Activated CD4-positive, alpha-beta T cell treated with anti-CD3 and anti-CD28 coated beads, Interleukin-2, amount 50 U/mL, for 24 hours (primary cell): Measurements from ENCODE around the gene OCA2.

ENCODE experiments used
- DNase-seq, 2 donors: peaks; one replicate each; pipeline ENCODE4 v3.0.0-alpha.2; 2020; ENCODE audit warnings: low read depth in 1 of 2, low spot score in 1 of 2

OCA2 gene

DNA sequence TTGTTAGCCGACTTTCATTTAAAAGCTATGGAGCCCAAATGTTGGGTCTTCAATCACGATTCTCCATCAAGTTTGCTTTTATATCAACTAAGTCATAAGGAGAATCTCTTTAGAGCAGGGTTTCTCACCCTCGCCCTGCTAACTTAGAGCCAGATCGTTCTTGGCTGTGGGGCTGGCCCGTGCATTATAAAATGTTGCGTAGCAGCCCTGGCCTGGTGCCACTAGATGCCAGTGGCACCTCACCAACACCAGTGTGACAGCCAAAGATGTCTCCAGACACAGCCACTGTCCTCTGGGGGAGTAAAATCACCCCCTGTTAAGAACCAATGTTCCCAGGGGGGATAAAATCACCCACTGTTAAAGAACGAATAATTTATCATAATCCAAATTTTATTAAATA is 226.1 kb downstream of the OCA2 start:
- no peak for DNase-seq

DNA sequence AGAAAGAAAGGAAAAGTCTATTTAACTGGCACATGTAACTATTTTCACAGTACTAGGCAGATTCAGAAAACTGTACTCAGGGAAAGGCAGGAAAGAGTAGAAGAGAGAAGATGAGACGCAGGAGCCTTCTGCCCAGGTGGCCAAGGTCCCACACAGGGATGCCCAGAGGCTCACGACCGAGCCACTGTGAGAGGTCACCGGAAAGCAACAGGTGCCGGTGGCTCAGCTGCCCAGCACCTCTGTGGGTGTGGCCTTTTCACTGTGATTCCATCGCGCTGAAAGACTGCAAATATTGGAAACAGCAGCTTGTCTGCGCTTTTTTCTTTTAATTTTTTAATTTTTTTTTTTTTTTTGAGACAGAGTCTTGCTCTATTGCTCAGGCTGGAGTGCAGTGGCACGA is 226.8 kb downstream of the OCA2 start:
- no peak for DNase-seq

DNA sequence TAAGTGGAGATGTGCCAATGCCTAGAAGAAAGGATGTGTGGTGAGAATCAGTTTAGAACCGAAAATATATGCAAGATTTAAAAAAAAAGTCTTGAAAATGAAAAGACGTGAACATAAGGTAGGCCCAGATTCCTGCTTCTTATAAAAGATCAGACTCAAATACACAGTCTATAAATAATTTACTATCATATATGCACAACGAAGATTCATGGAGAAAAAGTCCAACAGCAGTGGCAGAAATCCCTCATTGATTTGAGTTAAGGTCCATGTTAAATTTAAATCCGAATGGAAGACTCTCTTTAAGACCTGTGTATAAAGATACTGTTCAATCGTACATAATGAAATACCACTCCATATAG is 227.2 kb downstream of the OCA2 start:
- no peak for DNase-seq

DNA sequence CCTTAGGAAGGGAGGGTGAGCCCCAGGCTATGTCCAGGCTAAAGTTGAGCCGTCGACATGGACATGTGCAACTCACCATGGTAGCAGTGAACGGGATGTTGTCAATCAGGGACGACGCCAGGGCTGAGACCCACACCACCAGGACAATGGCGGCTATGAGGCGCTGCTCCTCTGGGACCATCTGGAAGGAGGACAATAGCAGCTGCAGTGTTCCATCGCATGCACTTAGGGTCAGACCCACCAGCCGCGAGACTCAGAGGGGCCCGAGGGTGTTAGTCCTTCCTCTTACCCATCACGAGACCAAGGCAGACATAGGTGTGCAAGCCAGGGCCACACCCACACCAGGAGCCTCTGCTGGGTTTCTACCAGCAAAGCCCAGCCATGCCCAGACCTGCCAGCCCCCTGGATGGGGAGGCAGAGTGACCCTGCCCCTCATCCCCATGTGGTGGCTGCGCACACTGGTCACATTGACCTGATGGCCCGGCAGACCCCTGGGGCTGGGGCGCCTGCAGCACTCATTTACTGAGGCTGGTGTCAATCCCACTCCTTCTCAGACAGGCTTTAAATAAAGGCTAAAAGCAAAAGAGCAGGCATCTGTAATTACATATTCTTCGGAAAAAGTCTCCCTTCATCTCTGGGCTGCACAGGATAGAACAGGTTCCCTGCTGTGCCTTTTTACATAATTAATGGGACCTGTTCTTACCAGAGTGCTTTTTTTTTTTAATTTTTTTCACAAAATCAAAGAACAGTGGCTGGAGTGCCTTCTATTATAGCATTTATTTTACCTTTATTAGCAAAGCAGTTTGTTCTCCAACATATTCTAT is 227.8 kb downstream of the OCA2 start:
- DNase-seq = no peak

DNA sequence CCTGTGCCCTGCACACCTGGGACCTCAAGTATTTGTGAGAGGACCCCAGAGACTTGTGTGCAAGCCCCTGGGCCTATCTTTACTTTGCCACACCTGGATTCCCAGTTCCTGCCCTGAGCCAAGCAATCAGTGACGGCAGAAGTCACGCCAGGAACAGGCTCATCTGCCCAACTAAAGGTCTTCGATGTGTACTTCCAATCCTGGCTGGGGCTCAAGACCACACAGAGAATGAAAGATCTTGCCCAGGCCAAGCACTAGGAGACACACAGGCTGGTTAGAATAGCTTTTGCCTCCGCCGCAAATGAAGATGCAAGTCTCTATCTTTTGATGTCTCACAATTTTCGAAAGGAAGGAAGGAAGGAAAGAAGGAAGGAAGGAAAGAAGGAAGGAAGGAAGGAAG is 228.8 kb downstream of the OCA2 start:
- DNase-seq = no peak

DNA sequence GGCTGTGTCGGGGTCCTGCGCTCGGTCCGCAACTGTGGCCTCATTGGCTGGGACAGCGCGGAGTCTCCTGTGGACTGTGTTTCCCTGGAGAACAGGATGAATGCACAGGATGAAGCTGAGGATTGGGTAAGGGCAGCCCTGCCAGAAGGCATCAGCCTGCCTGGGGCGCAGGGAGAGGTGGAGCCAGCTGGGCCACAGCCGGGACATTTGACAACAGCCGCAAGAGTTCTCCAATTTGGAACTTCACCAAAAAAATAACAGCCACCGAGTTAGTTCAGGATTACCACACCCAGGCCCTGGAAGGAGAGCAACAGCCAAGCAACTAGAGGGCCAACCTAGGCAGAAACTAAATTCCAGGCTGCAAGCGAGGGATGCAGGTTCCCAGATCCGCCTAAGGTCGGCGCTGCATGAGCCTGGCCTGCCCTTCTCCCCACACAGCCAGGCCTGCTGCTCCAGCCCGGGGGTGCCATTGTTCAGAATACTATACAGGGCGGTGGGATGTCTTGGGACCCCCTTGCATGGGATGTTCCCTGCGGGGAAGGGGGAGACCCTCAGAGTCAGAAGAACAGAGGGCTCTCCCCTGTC is 229.3 kb downstream of the OCA2 start:
- DNase-seq = no peak

DNA sequence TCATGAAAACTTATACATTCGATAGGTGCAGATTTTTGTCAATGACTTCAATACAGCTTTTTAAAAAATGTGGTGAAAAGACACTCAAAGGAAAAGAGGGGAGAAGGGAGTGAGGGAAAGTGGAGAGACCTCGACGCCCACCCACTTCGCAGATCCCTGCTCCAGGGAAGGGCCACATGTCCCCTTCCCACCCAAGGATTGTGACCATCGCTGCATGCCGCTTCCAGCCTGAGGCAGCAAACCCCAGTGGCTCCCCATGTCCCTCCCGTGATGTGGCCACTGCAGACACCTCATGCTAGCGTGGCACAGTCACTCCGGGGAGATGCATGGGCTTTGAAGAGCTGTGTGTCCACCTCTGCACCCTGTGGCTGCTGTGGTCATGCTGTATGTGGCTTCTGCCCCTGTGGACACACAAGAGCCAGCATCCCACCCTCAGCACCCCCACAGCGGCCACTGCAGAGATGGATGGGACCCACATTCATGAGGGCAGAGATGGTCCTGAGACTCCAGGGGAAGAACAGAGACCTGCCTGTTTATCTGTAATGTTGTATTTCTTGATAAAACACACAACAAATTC is 230.2 kb downstream of the OCA2 start:
- no peak for DNase-seq

DNA sequence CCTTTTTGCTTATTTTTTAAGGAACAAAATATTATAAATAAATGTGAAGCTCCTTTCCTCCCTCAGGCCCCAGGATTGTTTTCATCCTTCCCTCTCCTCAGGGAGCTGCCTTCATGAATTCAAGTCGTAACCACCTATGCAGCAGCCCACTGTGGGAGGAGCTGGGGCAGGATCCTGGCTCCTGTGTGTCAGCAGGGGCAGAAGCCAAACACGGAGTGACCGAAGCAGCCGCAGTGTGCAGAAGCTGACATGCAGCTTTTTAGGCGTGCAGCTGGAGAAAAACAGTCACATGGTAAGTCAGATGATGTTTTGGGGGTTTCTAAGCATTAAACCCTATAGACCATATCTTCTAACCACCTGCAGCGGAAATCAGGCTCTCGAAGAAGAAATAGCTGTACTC is 231.3 kb downstream of the OCA2 start:
- no peak for DNase-seq

DNA sequence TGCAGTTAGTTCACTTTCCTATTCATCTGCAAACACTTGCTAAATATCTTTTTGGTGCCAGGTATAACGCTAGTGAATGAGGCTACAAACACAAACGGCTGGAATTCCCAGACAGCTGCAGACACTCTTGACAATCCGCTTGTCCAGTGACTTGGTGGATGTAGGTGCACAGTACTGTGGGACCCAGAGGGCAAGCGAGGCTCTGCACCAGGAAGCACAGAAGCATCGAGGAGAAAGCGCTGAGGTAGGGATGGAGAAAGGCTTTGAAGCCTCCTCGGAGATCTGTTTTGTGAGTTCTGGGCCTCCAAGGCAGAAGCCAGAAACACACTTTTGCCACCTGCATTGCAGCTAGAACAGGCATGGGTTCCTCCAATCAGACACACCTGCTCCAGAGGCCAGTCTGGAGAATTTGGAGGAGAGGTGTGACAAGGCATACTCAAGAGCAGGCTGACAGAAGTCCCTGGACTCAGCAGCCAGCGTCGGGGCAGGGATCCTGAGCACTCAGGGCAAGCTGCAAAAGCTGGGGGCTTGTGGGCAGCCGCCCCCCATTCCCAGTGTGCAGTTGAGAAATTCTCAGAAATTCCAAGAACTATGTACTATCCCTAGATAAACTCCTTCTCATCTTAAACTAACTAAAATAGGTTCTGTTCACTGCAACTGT is 232.5 kb downstream of the OCA2 start:
- no peak for DNase-seq

DNA sequence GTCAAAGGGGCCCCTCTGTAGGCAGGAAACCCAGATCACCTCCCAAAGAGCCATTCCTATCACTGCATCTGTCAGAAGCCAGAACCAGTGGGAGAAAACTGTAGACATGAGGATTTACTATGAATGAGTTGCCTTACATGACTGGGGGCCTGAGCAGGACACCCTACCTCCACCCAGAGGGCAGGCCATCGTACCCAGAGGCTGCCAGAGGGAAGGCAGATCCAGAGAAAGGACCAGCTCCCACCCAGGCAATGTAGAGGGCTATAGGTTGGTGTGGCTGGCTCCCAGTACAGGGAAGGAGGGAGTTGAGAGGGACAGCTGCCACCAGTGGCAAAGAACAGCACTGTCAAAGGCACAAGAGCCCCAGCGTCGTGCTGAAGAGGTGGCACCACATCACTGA is 233.2 kb downstream of the OCA2 start:
- DNase-seq = no peak

DNA sequence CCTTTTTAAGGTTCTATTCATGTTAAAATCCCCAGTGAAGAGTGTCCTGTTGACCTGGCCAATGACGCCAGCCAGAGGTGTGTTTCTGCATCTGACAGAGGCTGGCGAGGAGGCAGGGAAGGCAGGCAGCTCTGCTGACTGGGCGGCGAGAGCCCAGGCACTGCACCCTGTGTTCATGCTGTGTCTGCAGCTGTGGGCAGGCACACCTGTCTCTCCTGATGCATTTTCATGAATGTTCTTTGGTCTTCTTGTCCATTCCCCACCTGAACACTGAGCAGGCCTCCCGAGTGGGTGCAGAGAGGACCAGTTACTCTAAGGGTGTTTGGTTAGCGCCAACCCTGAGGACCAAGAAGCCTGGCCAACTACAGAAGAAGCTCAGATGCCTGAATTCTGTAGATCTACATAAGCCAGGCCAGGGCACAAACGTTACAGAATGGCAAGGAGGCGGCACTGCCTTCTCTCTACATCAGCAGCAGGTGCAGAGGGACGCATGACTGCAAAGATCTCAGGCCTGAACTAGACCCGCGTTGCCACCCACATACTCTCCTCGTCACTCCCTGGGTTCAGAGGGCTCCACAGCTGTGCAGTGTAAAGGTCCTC is 233.7 kb downstream of the OCA2 start:
- DNase-seq = no peak

DNA sequence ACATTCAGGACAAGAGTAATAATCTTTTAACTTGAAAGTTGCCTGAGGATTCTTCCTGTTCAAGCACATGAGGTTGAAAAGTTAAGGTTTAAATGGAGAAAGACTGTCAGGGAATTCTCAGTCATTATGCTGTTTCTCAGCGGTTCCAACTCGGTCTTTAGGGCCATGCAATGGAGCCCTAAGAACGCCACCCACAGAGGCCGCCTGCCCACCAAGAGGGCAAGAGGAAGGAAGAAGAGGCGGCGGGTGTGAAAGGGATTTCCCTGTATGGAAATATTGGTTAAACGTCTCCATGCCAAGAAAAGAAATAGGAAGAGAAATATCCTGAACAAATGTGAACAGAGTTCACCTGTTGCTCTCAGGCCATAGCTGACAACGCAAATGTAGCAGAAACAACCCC is 234.4 kb downstream of the OCA2 start:
- no peak for DNase-seq

DNA sequence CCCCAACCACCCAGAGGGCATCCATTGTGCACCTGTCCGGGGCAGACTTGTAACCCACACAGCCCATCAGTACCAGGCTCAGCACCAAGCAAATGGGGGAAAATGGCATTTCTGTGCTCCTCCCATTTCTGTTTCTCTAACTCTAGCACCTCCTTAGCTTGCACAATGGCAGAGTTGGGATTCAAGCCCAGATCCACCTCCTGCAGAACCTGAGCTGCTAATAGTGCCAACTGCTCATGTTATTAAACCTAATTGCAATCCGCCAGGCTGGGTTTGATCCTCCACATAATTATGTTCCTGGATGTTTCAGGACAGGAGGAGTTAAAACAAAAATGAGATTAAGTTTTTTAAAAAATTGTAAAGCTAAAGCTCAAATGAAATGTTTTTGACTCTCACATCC is 235.0 kb downstream of the OCA2 start:
- no peak for DNase-seq

DNA sequence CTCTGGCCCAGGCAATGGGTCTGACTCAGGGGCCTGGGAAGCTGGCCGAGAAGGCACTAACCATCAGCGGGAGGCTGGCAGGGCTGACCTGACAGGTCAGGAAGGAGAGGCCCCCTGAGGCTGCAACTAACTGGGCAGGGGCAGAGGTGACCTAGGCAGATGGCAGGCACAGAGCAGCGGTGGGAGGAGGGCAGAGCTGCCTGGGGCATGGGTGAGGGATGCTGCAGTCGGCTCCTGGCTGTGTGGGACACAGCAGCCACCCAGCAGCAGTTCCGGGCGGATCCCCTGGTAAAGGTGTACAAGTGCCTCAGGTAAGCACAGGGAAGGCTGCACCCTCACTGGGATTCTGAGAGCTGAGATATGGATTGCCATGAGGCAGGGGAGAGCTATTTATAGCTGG is 236.1 kb downstream of the OCA2 start:
- DNase-seq = no peak

DNA sequence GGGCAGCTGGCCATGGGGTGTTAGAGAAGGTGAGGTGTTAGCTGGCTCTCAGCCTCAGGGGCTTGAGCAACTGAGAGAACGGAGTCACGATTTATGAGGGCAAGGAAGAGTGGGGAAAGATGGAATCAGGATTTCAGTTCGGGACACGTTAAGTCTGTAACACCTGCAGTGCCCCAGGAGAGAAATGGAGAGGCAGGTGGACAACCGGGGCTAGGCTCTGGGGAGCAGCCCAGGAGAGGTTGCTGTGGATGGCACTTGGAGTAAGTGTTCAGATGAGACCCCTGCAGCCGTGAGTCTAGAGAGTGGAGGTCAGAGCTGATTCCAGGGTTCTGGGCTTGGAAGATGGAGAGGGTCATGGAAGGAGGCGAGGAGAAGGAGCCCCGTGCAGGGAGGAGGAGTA is 237.9 kb downstream of the OCA2 start:
- DNase-seq = no peak

DNA sequence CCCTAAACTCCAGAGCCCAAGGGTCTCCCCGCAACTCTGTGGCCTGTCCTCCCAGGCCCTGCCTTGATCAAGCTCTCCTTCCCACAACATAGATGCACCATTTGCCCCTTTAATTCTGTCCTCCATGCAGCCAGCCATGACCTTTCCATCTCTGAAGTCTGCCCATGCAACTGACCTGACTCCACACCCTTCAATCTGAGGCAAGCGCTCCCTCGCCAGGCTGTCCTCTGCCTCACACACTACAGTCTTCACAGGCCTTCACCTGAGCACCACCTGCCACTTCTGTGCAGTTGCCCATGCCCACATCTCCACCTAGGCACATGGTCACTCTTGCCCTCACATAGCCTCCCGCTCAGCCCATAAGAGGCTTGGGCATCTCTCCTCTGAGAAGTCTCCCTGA is 244.0 kb downstream of the OCA2 start:
- no peak for DNase-seq

DNA sequence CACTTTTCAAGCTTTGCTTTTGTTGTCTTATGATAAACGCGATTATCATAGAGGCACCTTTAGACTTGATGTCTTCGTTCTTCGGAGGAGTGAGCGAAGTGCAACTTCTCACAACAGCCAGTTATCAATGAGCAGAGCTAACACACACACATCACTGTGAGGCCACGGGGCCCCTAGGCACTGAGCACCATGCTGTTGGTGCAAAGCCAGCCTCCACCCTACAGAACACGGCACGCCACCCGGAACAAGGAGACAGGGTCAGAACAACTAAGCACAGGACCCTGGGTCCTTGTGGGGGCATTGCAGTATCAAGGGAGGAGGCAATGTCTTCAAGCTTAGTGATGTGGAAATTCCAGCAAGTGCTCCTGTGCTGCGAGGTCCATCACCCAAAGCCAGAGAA is 244.5 kb downstream of the OCA2 start:
- DNase-seq = no peak

DNA sequence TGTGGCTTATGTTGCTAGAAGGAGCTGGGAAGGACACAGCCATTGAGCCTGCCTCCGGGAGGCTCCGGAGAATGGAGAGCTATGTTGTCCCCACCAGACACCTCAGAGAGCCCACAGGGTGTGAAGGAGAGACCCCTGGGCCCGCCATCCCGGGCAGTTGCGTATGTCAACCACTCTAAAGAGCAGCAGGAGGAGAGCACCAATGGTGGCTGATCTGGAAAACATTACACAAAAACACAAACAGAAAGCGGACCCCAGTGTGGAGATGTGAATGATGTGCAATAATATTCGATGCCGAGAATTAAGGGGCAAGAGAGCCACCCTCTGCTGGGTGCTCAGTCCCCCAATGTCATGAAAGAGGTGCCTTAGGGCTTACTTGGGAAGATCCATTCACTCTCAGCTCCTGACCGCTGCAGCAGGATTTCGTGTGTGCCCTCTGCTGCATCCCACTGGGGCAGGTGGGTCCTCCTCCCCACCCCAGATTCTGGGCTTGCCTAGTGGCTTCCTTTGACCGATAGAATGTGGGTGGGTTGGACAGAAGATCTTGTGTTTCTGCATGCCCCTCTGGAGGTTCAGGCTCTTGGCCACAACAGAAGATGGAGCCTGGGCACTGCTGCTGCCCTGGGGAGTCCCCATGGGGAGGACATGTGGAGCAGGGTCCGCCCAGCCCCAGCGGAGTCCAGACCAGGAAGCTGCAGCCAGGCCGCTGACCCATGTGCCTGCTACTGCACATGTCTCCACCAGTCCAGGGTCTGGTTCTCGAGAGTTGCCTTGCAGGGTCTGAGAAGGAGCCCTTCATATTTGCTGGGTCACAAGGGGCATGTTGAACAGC is 245.3 kb downstream of the OCA2 start:
- no peak for DNase-seq

DNA sequence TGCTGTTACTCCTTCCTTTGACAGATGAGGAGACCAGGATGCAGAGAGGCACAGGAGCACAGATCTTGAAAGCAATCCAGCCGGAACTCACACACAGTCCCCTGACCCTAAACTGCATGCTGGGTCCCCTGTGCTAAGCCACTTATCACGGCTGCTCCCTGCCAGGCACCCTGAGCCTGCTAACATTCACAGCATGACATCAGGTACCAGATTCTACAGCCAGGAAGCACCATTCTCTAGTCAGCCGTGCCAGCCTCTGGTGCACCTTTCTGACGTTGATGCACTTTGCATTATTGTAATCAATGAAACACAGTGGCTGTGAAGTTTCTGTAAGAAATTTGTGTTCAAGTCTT is 247.3 kb downstream of the OCA2 start:
- no peak for DNase-seq

DNA sequence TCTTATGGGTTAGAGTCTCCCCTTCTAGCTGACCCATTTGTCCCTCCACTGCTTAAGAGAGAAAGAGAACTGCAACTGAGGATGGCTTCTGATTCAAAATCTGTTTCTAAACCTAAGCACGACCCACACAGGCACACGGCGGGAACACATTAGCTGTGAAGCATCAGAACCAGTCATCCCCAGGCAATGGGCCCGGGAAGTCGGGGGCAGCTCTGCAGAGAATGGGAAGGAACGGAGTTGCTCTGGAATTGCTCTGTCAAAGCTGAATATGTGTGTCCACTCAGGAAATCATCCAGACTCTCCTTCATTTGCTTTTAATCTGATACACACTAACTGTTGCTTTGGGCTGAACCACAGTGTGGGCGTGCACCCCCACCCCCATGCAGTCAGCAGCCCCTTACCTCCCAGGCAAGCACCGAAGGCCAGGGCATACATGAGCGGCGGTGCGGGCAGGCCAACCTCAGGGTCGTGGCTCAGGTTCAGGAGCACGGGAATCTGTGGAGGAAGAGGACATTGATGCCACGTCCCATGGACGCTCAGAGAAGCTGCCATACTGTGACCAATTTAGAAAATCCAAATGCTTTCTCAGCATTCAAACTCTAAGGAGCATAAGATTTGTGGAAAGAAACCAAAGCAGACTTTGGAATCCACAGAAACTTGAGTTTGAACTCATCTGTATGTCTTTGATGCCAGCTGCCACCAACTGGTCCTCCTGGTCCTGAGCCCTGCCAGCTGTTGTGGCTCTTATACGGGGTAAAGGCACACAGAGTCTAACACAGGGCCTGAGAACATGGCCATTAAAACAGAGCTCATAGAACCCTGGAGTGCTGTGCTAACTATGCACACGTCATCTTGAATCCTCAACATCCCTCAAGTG is 247.9 kb downstream of the OCA2 start:
- no peak for DNase-seq
